ENCODE results near the gene FGF14.
A peak's percentile ranks its signal among the peaks of the same experiment; 100 is the strongest.
"Not testable (repeated sequence)": the region's sequence is repeated elsewhere in the genome, so short reads cannot be mapped to it uniquely, and the experiment has no call there.

Gene FGF14

GRCh38 chr13:101846701-101847100 is 555.1 kb downstream of the FGF14 start:
- TF ChIP-seq CTCF (IDR thresholded peaks at IDR 0.05; ENCODE audit: low read depth, low read length), result no peak
- no peak for DNase-seq (ENCODE audit: extremely low read depth, low read depth)

GRCh38 chr13:101846249-101846648 is 555.6 kb downstream of the FGF14 start:
- TF ChIP-seq CTCF (IDR thresholded peaks at IDR 0.05; ENCODE audit: low read depth, low read length), result no peak
- DNase-seq (ENCODE audit: extremely low read depth, low read depth), result no peak

- DNase-seq (ENCODE audit: extremely low read depth, low read depth), result no peak
Observed at GRCh38 chr13:101845245-101846020, 556.4 kb downstream of the FGF14 start.

GRCh38 chr13:101841698-101842097 is 560.1 kb downstream of the FGF14 start:
- DNase-seq (ENCODE audit: extremely low read depth, low read depth), result no peak
- TF ChIP-seq CTCF (IDR thresholded peaks at IDR 0.05; ENCODE audit: low read depth, low read length), result no peak

More at GRCh38 chr13:101845245-101846020, 556.4 kb downstream of the FGF14 start:
- TF ChIP-seq CTCF (IDR thresholded peaks at IDR 0.05; ENCODE audit: low read depth, low read length), result no peak

- TF ChIP-seq CTCF (IDR thresholded peaks at IDR 0.05; ENCODE audit: low read depth, low read length), result no peak
- peak; percentile 8 for DNase-seq (ENCODE audit: extremely low read depth, low read depth)
Observed at GRCh38 chr13:101838323-101838722, 563.5 kb downstream of the FGF14 start.

- DNase-seq (ENCODE audit: extremely low read depth, low read depth), result not testable (repeated sequence)
Observed at GRCh38 chr13:101837778-101838177, 564.1 kb downstream of the FGF14 start.

- TF ChIP-seq CTCF (IDR thresholded peaks at IDR 0.05; ENCODE audit: low read depth, low read length), result no peak
- no peak for DNase-seq (ENCODE audit: extremely low read depth, low read depth)
Observed at GRCh38 chr13:101837288-101837687, 564.6 kb downstream of the FGF14 start.

GRCh38 chr13:101835920-101836319 is 565.9 kb downstream of the FGF14 start:
- no peak for TF ChIP-seq CTCF (IDR thresholded peaks at IDR 0.05; ENCODE audit: low read depth, low read length)
- no peak for DNase-seq (ENCODE audit: extremely low read depth, low read depth)
